Stimulated activated CD4-positive, alpha-beta T cell treated with anti-CD3 and anti-CD28 coated beads, Interleukin-12 subunit alpha, Interleukin-12 subunit beta, amount 100 ng/mL, for 24 hours (primary cell): ENCODE results near the gene INSYN2A.

Experiments
- DNase-seq, 2 experiments: peaks; one replicate each; pipeline ENCODE4 v3.0.0-alpha.2; 2020; ENCODE audit warnings: low read depth in 2 of 2

Gene INSYN2A, protein sequence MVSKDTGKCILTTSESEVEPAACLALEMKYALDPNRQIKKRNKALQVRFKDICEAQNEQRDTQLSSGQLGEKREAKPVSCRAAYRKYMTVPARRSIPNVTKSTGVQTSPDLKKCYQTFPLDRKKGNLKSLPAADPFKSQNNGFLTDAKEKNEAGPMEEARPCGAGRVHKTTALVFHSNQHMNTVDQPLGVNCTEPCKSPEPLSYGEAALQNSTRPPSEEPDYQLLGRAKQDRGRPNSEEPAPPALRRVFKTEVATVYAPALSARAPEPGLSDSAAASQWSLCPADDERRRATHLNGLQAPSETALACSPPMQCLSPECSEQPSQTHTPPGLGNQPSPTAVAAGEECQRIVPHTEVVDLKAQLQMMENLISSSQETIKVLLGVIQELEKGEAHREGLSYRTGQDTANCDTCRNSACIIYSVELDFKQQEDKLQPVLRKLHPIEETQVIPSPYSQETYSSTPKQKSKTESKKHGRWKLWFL

DNA sequence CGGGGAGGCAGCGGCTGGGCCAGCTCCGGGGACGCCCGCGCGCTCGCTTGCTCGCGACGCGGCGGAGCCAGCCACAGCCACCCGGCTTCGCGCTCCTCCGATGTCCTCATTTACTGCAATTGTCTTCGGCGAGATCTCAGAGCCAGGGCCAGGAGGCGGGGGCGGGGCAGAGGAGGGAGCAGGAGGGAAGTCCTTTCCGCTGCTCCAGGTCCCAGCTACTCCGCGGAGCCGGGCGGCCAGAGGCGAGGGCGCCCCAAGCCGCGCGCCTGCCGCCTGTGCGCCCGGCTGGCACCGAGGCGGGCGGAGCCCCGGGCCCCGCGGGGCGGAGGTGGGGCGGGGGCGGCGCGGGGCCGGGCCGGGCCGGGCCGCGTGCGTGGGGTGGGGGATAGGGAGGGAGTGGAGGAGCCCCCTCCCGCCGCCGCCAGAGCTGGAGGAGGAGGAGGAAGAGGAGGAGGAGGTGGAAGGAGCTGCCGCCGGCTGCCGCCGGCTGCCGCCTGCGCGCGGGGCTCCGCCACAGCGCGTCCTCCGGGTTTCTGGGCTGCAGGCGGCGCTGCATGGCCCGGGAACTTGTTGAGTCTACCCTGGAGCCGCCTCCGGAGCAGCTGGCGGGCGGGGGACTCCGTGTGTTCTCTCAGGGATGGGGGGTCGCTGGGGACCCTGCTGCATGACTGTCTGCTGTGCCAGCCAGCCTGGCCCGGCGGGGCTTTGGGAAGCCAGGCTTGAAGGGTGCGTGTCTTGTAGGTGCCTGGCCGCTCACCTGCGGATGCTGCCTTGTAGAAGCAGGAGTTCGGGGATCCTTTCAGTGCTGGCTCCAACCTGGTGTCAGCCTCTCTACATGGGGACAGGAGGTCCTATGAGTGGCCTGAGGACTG lies at the start of gene INSYN2A:
INSYN2A (minus strand) TSS at position 310 of the 872 bp plus-strand sequence. CDS start 20,196 bp downstream, outside the sequence.
- DNase-seq, result no peak

DNA sequence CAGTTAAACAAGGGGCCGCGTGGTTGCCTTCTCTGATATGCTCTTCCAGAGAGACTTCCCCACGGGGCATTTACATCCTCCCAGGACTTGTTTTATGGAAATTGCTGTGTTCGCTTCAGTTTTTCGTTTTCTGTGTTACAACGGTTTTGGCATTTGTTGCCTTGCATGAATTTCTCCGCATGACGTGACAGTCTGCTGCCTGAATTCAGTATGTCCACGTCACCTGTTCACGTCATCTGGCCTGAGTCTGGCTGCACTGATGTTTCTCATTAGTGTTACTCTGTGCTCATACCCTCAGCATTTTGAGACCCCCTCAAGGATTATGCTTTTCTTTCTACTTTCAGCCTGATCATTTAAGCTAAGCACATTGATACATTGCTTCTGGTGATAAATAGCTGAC lies 49.1 kb upstream of the INSYN2A start:
- no peak for DNase-seq

DNA sequence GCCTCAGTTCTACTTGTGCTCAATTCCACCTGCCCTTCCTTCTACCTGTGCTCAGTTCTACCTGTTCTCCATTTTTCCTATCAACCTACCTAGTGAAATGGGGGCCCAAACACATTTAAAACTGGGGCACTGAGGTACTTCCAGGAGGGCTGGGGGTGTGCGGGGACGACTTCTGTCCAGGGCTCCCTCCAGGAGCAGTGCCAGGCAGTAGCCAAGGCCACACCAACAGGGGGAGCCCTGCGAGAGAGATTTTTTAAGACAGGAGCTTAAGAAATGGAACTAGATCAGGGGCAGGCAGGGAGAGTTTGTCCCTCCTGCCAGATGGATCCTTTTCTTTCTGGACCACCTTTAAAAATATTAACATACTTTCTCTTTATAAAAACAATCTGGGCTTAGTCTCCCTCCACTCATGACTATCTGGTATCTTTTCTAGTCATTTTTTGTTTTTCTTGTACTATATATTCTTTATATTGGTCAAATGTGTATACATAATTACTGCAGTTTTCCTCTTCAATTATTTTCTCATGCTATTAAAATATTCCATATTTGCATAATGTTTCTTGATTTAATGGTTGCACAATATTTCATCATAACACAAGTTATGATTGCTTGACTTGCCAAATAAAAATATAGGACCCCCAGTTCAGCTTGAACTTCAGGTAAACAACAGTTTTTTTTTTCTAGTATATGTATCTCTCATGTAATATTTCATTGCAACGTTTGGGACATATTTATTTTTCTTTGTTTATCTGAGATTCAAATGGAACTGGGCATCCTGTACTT lies 47.3 kb upstream of the INSYN2A start:
- peak in 1 of 2 experiments; percentile 36 for DNase-seq

DNA sequence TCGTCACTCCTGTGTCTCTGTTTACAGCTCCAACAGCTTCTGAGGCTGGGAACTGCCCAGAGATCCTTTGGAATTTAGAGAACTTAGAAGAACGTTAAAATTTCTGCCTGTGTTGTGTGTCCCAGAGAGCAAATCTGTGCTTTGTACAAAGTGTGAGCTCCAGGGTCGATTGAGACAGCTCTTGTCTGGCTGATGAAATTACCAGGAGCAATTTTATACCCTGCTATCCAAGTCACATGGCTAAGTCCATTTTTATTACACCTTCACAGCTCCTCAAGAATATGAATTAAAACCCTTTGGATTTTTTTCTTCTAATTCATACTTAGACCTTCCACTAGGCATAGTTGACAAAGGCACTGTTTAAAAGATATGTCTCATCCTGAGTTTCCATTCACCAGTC lies 46.5 kb upstream of the INSYN2A start:
- no peak for DNase-seq

DNA sequence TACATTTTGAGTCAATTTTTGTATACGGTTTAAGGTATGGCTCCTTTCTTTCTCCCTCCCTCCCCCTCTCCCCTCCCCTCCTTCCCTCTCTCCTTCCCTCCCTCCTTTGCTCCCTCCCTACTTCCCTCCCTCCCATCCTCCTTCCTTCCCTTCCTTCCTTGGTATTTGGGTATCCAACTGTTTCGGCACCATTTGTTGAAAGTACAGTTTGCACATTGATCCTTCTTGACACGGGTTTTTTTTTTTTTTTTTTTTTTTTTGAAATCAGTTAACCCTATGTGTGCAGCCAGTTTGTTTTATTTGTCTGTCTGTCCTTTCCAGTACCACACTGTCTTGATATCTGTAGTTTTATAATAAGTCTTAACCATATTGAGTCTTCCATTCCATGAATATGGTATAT lies 39.9 kb upstream of the INSYN2A start:
- no peak for DNase-seq

DNA sequence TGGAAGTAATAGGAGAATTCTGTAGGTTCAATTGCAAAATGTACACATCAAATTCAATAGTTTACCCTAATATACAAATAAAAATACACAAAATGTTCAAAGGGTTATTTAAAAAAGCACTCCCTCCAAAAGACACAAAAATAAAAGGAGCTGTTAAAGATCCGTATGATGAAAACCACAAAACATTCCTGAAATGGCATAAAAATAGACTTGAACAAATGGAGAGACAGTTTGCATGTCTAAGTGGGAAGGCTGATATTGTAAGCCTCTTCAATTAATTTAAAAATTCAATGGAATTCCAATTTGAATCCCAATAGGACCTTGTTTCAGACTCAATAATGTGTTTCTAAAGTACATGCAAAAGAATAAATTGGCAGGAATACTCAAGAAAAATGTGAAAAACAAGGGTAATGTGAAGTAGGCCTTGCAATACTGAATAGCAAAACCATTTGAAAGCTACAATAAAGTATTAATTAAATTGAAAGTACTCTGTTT lies 38.0 kb upstream of the INSYN2A start:
- DNase-seq, result no peak

DNA sequence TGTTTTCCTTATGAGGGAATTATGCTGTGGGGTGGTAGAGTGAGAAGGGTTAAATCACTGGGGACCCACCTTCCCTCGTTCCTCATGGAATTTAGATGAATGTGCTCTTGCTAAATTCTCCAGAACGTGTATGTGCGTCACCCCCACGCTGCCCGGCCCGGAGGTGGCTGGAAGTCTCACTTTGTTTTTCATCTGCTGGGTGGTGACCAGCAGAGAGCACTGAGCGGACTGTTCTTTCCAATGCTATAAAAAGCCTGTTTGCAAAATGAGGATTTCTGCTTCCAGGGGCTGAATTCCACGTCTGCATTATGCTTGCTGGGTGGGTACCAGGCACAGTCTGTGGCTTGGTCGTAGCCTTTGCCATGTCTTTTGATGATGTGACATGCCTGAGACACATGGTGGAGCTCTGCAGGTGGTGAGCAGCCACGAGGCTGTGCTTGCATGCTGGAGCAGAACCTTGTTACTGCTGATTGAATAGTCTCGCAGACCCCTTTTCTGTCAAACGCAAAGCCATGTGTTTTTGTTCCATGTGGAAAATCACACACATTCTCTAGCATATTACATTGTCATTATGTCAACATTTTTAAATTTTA lies 31.9 kb upstream of the INSYN2A start:
- no peak for DNase-seq

DNA sequence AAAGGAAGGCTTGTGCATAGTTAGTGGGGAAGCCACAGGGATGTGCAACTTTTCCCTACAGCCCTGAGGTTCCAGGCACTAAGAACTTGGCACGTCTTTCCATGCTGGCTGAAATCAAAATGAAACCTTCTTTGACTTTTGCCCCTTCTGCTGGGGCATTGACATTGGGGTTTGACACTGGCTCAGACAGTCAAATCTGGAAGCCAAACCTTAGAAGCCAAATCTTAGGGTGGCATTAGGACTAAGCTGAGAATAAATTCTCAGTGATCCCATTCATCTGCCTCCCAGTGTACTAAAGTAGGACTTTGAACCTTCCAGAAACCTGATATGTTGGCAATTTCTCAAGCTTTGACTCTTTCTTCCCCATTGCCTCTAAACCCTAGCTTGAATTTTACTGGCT lies 31.3 kb upstream of the INSYN2A start:
- no peak for DNase-seq

DNA sequence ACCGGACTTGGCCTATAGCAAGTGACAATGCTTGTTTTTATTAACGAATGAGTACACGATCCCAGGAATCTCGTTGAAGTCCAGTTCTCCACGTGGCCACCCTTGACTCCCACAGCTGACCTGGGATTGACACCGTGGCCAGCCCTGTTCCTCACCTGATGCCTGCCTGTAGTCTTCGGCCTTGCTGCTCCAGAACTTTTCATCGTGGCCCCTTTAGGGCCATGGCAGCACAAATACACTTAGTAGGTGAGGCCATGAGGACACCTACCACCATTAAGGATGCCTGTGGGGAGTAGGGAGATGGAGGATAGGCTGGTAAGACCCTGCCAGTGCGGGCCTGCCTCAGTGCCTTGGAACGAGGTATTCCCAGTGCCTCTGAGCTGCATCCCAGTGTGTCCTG lies 30.6 kb upstream of the INSYN2A start:
- DNase-seq, result no peak

DNA sequence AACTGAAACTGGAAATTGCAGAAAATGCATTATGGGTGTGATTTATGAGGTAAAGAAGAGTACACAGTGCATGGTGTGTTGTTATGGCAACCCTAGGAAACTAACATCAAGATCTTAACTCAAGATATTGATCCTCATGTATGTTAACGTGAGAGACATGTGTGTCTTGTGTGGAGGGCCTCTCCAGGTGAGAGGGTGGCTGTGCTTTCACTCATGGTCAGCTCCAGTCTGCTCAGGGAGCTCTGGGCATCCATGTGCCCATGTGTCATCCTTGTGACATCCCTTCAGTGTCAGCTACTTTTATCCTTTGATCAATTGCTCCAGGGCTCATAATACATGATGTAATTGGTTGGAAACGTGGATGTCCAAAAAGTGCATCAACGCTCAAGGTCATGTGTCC lies 24.9 kb upstream of the INSYN2A start:
- no peak for DNase-seq

DNA sequence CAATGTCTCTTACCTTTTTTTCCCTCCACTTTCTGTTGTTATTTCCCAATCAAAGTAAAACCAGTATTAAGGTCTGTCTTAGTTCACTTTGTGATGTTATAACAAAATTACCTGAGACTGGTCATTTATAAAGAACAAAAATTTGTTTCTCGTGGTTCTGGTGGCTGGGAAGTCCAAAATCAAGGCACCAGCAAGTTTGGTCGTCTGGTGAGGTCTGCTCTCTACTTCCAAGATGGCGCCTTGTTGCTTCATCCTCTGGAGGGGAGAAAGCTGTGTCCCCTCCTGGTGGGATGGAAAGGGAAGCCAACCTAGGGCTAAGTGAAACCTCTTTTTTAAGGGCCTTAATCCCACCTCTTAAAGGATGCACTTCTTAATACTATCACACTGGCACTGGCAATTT lies 22.3 kb upstream of the INSYN2A start:
- DNase-seq, result no peak

DNA sequence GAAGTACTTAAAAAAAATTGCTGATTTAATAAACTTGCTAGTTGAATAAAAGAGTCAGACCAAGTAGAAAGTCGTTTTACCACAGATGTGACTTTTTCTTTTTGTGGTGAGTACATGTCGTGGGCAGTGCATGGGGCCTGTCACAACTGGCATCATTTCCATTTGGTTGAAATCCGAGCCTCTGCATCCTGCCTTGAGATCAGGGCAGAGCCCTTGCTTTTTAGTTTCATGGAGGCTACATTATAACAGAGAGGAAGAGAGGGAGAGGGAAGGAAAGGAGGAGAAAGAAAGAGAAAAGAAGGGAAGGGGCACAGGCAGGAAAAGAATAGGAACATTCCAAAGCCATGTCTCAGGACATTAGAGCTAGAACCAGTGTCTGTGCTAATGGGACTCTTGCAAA lies 20.4 kb upstream of the INSYN2A start:
- no peak for DNase-seq

DNA sequence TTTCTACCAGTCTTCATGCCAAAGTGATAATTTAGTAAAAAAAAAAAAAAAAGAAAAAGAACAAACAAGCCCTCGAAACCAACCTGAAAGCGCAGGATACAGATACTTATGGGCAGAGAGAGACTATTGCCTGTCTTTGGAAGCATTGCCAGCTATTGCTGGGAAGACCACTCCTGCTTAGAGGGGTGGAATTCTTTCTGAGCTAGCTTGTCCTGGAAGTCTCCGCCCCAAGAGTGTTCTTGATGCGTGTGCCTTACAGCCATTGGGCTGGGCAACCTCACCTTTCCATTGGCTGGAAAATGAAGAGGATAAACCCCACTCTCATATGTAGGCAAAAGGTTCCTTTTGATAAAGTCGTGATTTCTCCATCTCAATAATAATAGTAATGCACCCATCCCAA lies 19.9 kb upstream of the INSYN2A start:
- DNase-seq, result no peak

DNA sequence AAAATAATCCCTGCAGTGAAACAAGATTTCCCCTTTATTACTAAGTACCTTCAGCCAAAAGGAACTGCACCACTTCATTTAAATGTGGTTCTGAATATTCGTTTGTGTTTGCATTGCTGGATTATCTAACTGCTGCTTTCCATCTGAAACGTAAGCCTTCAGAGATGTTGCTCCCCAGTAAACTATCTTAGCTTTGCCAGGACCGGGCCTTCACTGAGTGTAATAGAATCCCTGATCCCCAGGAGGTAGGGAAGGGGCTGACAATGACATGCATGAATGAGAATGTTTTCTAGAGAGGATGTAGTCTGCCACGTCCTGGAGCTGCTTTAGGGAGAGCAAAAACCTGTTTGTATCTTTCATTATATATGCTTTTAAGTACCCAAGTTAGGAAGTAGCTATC lies 19.5 kb upstream of the INSYN2A start:
- no peak for DNase-seq

DNA sequence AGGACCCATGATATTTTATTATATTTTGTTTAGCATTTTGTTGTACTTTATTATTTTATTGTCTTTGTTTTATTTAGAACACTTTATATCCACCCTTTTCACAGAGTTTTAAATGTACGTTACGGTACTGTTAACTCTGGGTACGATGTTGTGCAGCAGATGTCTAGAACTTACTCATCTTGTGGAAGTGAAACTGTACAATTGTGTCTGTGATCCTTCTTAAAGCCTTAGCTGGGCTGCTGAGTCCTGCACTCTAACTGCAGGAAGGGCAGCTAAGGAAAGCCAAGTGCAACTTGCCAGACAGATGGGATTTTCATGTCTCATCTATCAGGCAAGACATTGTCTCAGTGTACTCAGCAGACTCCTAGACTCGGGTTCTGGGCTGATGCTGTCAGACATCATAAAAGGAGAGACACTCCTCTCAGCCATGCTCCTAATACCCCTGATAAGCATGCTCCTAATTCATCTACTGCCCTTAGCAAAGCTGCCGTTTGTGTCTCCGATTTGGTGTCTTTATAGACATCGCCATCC lies 14.6 kb upstream of the INSYN2A start:
- DNase-seq, result no peak

DNA sequence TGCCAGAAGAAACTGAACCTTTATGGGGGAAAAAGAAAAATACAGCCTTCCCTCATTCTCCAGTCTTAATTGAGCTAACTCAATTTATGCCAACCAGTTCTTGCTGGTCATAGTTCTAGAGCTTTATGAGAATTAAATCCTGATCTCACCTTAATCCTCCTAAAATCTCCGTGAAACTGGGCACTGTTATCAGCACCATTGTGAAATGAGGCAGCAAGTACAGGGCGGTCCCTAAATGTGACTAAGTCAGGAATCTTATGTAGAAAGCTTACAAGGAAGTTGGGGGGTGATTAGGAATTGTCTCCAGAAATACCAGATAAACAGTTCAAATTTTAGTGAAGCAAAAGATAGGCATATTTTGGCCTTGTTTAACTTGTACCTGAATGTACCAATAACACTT lies 10.7 kb upstream of the INSYN2A start:
- DNase-seq, result no peak

DNA sequence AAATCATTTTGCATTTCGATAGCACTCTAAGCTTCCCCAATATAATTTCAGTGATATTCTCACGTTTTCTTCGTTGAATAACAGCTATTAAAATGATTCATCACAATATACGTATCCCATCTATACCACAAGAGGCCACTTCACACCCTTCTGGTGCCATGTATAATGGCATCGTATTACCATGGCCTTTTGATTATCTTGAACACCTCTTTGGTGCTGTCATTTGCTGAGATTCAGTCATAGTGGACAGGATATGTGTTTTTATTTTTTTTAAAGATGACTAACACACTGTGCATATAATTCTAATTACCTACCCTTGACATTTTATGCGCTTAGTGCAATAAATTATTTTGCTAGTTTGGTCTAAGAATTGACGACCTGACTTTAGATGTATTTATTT lies 6.7 kb upstream of the INSYN2A start:
- DNase-seq, result no peak

DNA sequence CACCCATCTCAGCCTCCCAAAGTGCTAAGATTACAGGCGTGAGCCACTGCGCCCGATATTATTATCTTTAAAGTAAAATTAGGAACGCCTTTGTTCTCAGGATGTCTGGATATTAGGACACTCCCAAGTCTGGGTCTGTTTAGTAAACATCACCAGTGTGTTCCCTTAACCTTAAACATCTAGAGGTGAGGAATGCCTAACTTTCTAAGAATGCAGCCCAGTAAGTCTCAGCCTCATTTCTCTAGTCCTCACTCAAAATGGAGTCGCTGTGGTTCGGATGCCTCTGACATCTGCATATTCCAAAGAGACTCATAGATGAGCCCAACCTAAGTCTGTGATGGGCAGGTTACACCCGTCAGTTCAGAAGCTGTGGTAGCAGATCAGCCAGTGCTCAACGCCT lies 4.3 kb upstream of the INSYN2A start:
- no peak for DNase-seq

DNA sequence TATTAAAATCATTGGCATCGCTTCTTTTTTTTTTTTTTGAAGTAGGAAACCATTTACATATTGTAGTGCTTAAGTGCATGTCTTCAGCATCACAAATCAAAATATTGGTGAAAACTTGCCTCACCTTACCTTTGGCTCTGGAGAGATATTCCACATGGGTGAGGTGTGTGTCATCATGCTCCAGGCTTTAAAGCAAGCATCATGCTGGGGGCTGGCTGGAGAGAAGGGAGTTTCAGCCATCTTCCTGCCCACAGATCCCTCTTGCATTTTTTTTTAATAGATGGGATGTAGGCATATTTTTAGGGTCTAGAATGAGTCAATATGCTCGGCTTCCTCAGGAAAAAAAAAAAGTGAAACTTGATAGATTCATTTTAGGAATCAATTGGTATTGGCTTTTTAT lies 2.3 kb upstream of the INSYN2A start:
- DNase-seq, result no peak

DNA sequence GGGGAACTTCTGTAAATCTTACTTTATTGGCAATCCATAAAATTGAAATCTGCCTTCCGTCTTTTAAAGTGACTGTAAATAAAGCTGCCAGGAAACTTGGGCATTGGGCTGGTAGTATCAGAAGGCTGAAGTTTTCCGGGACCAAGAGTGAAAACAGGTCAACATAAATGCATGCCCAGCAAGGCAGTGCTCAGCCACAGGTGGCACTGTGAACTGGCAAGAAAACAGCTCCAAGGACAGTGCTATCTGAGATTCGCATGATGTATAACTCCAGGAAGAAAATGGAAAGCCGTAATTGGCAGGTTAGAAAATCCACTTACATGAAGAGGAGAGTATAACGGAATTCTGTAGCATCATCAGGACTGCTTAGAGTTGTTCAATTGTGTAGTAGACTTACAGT lies 1.9 kb upstream of the INSYN2A start:
- DNase-seq, result no peak

DNA sequence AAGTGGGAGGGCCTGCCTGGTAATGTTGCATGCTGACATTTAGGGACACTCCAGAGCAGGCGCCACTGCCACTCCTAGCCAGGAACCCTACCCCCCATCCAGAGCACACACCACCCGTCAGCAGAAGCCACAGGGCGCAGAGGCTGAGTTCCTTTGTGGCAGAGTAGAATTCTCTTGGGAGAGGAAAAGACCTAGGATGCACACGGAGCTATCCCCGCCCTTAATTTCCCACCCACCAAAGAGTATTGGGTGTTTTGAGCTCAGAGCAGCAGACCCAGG lies 702 bp upstream of the INSYN2A start:
- DNase-seq, result no peak
